Skeletal muscle tissue (tissue), 4 donors: ENCODE results near the gene COX7A2L. TPM values are rescaled to one million over a fixed set of nuclear protein-coding genes. Genes with fewer than 3 reads are reported as not detected.

Experiments
- H3K27ac ChIP-seq: one replicate; pipeline ENCODE4 v1.7.0; 2013; ENCODE audit warnings: mild to moderate bottlenecking, low read depth, low read length, inconsistent platforms
- H3K27me3 ChIP-seq, 3 donors: one replicate each; pipeline ENCODE4 v1.7.0; 2013; ENCODE audit warnings: low read length in 3 of 3; ENCODE audit not compliant: control insufficient read depth in 3 of 3, insufficient read depth in 3 of 3
- H3K36me3 ChIP-seq, 3 donors: one replicate each; pipeline ENCODE4 v1.7.0; 2013; ENCODE audit warnings: low read length in 3 of 3; ENCODE audit not compliant: control insufficient read depth in 3 of 3, insufficient read depth in 3 of 3
- H3K4me1 ChIP-seq, 3 donors: one replicate each; pipeline ENCODE4 v1.7.0; 2013; ENCODE audit warnings: low read length in 3 of 3, mild to moderate bottlenecking in 3 of 3; ENCODE audit not compliant: control insufficient read depth in 3 of 3, insufficient read depth in 3 of 3
- H3K4me3 ChIP-seq, 3 donors: one replicate each; pipeline ENCODE4 v1.7.0; 2013; ENCODE audit warnings: low read length in 3 of 3
- H3K9ac ChIP-seq, 3 donors: one replicate each; pipeline ENCODE4 v1.7.0; 2013; ENCODE audit warnings: low read length in 3 of 3, mild to moderate bottlenecking in 3 of 3, moderate library complexity in 2 of 3, low read depth in 1 of 3
- H3K9me3 ChIP-seq, 3 donors: one replicate each; pipeline ENCODE4 v1.7.0; 2013; ENCODE audit warnings: low read length in 3 of 3; ENCODE audit not compliant: control insufficient read depth in 3 of 3
- total RNA-seq: library from RNA; depleted of rRNA; stranded (reverse); fragments of >200 nt; gene quantifications from one replicate; pipeline ENCODE4 v1.2.3, GENCODE V29; 2014
- donor health status: Osteomylitis.

The COX7A2L gene
- total RNA-seq, 1 donor from 2014 or later = 180 TPM

GRCh38 chr2:42310007-42310515 is 51.0 kb downstream of the COX7A2L start:
- Histone ChIP-seq H3K36me3 (peaks cover 0 to 2% (median 0%) of the 10 kb centered on the region in 3 donors), H3K4me3 (no peak overlapping the region), H3K9me3 (no peaks in the 10 kb centered on the region), H3K4me1 (no peaks in the 10 kb centered on the region), H3K9ac (no peak overlapping the region), H3K27ac (no peak overlapping the region), H3K27me3 (no peaks in the 10 kb centered on the region)

DNA sequence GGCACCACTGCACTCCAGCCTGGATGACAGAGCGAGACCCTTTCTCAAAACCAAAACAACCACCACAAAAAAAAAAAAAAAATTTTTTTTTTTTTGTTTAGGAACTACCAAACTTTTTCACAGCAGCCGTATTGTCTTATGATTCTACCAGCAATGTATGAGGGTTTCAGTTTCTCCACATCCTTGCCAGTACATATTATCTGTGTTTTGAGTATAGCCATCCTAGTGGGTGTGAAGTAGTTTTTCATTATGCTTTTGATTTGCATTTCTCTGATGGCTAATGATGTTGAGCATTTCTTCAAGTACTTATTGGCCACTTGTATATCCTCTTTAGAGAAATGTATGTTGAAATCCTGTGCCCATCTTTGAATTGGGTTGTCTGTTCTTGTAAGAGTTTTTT is 51.7 kb downstream of the COX7A2L start:
- Histone ChIP-seq H3K27me3 (no peaks in the 10 kb centered on the region), H3K9ac (no peak overlapping the region), H3K9me3 (no peaks in the 10 kb centered on the region), H3K36me3 (peaks cover under 1 to 2% (median 1%) of the 10 kb centered on the region in 3 donors), H3K4me3 (no peak overlapping the region), H3K27ac (no peak overlapping the region), H3K4me1 (no peaks in the 10 kb centered on the region)

GRCh38 chr2:42307180-42307579 is 53.8 kb downstream of the COX7A2L start:
- Histone ChIP-seq H3K36me3 (peaks cover 2 to 12% (median 12%) of the 10 kb centered on the region in 3 donors), H3K4me3 (no peak overlapping the region), H3K4me1 (no peaks in the 10 kb centered on the region), H3K27ac (no peak overlapping the region), H3K9me3 (no peaks in the 10 kb centered on the region), H3K9ac (no peak overlapping the region), H3K27me3 (no peaks in the 10 kb centered on the region)

GRCh38 chr2:42304059-42304713 is 56.8 kb downstream of the COX7A2L start:
- H3K27ac ChIP-seq = no peak overlapping the region
- H3K27me3 ChIP-seq = no peaks in the 10 kb centered on the region
- H3K36me3 ChIP-seq = peaks cover 2 to 17% (median 12%) of the 10 kb centered on the region in 3 donors
- H3K4me1 ChIP-seq = no peaks in the 10 kb centered on the region
- H3K9ac ChIP-seq = no peak overlapping the region
- no peak overlapping the region for H3K4me3 ChIP-seq
- no peaks in the 10 kb centered on the region for H3K9me3 ChIP-seq

DNA sequence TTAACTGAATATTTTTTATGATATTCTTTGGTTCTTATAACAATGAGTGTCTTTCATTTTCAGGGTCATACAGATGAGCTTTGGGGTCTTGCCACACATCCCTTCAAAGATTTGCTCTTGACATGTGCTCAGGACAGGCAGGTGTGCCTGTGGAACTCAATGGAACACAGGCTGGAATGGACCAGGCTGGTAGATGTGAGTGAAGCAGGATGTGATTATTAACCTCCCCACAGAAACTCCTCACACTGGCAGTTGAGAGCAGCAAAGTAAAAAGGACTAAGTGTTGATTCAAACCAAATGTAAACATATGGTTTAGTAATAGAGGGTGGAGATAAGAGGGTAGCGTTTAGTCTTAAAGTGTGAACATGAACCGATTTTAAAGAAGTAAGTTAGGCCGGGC is 57.8 kb downstream of the COX7A2L start:
- Histone ChIP-seq H3K9ac (no peak overlapping the region), H3K4me3 (no peak overlapping the region), H3K27me3 (no peaks in the 10 kb centered on the region), H3K4me1 (no peaks in the 10 kb centered on the region), H3K27ac (no peak overlapping the region), H3K36me3 (peaks cover 2 to 17% (median 12%) of the 10 kb centered on the region in 3 donors), H3K9me3 (no peaks in the 10 kb centered on the region)

GRCh38 chr2:42300527-42300926 is 60.5 kb downstream of the COX7A2L start:
- no peak overlapping the region for H3K9ac ChIP-seq
- no peaks in the 10 kb centered on the region for H3K27me3 ChIP-seq
- no peak overlapping the region for H3K27ac ChIP-seq
- H3K9me3 ChIP-seq = no peaks in the 10 kb centered on the region
- no peaks in the 10 kb centered on the region for H3K4me1 ChIP-seq
- no peak overlapping the region for H3K4me3 ChIP-seq
- peaks cover 0 to 20% (median 16%) of the 10 kb centered on the region in 3 donors for H3K36me3 ChIP-seq

Other genes starting within 250 kb of the COX7A2L start
- gene EML4, start 191.9 kb downstream of the COX7A2L start, total RNA-seq = 32.9 TPM
- under 0.01 TPM for gene KCNG3, start 132.8 kb upstream of the COX7A2L start, total RNA-seq
- gene MTA3, start 207.4 kb upstream of the COX7A2L start, total RNA-seq = 26.6 TPM